Ascending aorta (tissue), 2 donors: ENCODE measurements around the gene SUSD2. TPM values are rescaled to one million over a fixed set of nuclear protein-coding genes. Genes with fewer than 3 reads are reported as not detected.

Experiments used
- DNase-seq, 2 donors: peaks; one replicate each; pipeline ENCODE4 v3.0.0-alpha.2; 2019; ENCODE audit warnings: low spot score in 2 of 2
- H3K27ac ChIP-seq, 2 donors: fragments of 200-600 bp; sonication (generic); one replicate each; pipeline ENCODE4 v1.5.1; 2016 to 2017; ENCODE audit warnings: mild to moderate bottlenecking in 1 of 2
- H3K27me3 ChIP-seq: fragments of 200-600 bp; sonication (generic); one replicate; pipeline ENCODE4 v1.5.1; 2017
- H3K36me3 ChIP-seq, 2 donors: fragments of 200-600 bp; sonication (generic); one replicate each; pipeline ENCODE4 v1.5.1; 2016
- H3K4me1 ChIP-seq, 2 donors: fragments of 200-600 bp; sonication (generic); one replicate each; pipeline ENCODE4 v1.5.1; 2016 to 2017; ENCODE audit warnings: mild to moderate bottlenecking in 1 of 2
- H3K4me3 ChIP-seq, 2 donors: fragments of 200-600 bp; sonication (generic); one replicate each; pipeline ENCODE4 v1.5.1; 2016 to 2017; ENCODE audit warnings: mild to moderate bottlenecking in 1 of 2
- H3K9me3 ChIP-seq, 2 donors: fragments of 200-600 bp; sonication (generic); one replicate each; pipeline ENCODE4 v1.5.1; 2016
- intact Hi-C: fragments of 100-400 bp; cut with DNase I; formaldehyde crosslinking; loops from one replicate; pipeline ENCODE4 v1.15.1; 2023
- total RNA-seq: library from RNA; depleted of rRNA; stranded (reverse); fragments of >200 nt; gene quantifications from one replicate; pipeline ENCODE4 v1.1.0, GENCODE V29; 2016
- TF ChIP-seq, protein P1 (sequence below), 3 experiments: fragments of 200-600 bp in 2 of 3; fragments of 450-650 bp in 1 of 3; sonication (generic) in 2 of 3; IDR thresholded peaks; one replicate each; pipeline ENCODE4 v1.5.1; 2016 to 2019; ENCODE audit warnings: antibody characterized with exemption in 3 of 3, mild to moderate bottlenecking in 1 of 3, moderate library complexity in 1 of 3

SUSD2 gene
- total RNA-seq, 1 donor from 2014 or later: 51.0 TPM

DNA sequence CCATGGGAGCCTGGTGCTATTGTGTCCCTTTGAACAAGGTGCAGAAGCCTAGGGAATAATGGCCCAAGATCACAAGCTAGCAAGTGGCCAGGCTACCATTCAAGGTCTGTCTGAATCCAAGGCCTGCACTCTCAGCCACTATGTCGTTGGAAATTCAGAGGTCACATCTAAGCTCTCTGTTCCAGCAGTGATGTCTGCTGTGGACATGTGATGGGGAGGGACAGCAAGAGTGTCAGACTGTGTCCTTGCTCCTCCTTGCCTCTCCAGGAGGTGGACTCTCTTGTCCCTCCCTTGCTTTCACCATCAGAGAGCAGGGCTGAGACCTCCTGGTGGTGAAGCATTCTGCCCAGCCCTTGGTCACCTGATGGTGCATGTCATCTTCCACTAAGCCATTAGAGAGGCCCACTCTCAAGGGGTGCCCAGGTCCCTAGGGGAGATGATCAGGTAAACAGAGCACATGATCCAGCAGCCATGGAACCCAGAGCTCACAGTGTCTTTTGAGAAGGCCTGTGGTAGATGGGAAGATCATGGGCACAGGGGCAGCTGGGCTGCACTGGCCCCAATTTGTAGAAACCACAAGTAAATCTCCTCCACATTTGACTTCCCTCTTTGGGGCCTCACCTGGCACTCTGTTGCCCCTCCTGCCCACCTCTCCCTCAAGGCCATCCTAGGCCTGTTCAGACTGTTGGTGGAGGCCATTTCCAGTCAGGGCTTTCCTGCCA, 37.1 kb upstream of the SUSD2 start:
- Histone ChIP-seq H3K9me3 (no peaks in the 10 kb centered on the region), H3K4me1 (peaks cover 39 to 70% of the 10 kb centered on the region in 2 donors), H3K4me3 (no peak overlapping the region), H3K27ac (peak overlapping the region; percentile 81 to 86), H3K27me3 (no peaks in the 10 kb centered on the region), H3K36me3 (no peaks in the 10 kb centered on the region)
- no peak for DNase-seq
- TF ChIP-seq, protein P1, sequence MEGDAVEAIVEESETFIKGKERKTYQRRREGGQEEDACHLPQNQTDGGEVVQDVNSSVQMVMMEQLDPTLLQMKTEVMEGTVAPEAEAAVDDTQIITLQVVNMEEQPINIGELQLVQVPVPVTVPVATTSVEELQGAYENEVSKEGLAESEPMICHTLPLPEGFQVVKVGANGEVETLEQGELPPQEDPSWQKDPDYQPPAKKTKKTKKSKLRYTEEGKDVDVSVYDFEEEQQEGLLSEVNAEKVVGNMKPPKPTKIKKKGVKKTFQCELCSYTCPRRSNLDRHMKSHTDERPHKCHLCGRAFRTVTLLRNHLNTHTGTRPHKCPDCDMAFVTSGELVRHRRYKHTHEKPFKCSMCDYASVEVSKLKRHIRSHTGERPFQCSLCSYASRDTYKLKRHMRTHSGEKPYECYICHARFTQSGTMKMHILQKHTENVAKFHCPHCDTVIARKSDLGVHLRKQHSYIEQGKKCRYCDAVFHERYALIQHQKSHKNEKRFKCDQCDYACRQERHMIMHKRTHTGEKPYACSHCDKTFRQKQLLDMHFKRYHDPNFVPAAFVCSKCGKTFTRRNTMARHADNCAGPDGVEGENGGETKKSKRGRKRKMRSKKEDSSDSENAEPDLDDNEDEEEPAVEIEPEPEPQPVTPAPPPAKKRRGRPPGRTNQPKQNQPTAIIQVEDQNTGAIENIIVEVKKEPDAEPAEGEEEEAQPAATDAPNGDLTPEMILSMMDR (IDR thresholded peaks at IDR 0.05): no peak
- intact Hi-C loops: no loop called here

DNA sequence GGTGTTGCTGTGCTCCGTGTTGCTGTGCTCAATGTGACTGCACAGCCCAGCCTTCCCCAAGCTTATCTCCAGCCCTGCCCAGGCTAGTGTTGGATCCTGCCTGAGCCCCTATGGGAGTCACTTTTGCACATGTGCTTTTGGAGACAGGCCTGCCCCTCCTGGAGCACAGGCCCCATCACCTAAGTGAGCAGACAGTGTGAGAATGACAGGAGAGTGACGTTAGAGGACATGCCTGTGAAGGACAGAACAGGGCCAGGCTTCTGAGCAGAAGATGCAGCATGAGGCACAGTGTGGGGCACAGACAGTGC, 36.6 kb upstream of the SUSD2 start:
- DNase-seq: no peak

DNA sequence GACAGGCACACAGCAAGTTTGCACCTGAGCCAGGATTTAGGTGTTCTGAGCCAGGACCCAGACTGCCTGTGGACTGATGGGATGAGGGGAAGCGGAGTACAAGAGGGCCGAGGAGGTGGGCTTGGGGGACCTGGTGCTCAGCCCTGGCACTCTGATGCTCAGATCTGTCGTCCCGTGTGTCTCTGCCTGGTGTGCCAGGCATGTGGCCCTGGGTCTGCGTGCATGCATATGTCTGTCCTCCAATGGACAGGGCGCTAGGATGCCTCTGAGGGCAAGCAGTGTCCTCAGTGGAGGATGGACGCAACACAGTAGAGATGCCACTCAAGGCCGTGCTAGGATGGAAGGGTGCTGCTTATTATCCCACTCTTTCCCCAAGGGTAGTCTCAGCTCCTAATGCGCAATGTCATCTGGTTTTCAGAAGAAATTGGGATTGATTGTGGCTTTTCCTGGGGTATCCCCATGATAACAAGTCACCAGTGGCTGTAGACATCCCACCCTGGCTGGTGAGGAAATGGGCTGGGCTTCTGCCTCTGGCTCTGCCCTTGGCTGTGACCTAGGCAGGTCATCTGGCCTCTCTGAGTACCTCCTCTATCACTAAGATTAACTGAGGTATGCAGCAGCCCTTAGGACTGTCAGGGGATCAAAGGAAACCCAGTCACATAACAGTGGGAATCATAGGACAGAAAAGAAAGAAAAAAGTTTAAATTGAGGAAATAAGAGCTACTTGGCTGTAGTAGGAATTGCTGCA, 35.7 kb upstream of the SUSD2 start:
- Histone ChIP-seq H3K4me1 (peaks cover 32 to 64% of the 10 kb centered on the region in 2 donors), H3K27ac (peak overlapping the region; percentile 86 to 92), H3K4me3 (no peak overlapping the region), H3K9me3 (no peaks in the 10 kb centered on the region), H3K27me3 (no peaks in the 10 kb centered on the region), H3K36me3 (no peaks in the 10 kb centered on the region)
- intact Hi-C loops: loop anchor here (2.0 kb wide), 1 partner anchor 39 kb away; no protein-coding TSS in a partner anchor
- TF ChIP-seq, protein P1 (IDR thresholded peaks at IDR 0.05): no peak
- no peak for DNase-seq

More for the DNA sequence above, 36.6 kb upstream of the SUSD2 start:
- H3K36me3 ChIP-seq: no peaks in the 10 kb centered on the region
- peak overlapping the region; percentile 86 to 92 for H3K27ac ChIP-seq
- intact Hi-C loops: no loop called here
- H3K9me3 ChIP-seq: no peaks in the 10 kb centered on the region
- TF ChIP-seq, protein P1 (IDR thresholded peaks at IDR 0.05): no peak
- no peak overlapping the region for H3K4me3 ChIP-seq
- H3K27me3 ChIP-seq: no peaks in the 10 kb centered on the region
- H3K4me1 ChIP-seq: peaks cover 39 to 70% of the 10 kb centered on the region in 2 donors

DNA sequence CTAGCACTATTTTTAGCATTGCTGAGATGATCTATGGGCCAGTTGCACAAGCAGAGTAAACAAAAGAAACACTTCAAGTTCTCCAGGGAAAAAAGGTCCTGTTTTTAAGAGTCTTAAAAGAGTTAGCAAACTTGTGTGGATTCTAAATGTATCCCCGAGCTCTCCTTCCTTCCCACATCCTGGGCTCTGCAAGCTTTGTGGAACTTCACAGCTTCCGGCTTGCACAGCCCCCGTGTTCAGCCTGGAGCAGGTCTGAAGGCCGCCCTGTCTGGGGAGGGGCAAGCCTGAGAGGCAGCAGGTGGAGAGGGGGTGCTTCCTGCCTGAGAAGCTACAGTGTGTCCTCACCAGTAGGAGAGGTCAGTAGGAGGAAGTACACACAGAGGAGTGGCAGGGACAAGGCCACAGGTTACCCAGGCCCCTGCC, 35.1 kb upstream of the SUSD2 start:
- Histone ChIP-seq H3K27me3 (no peaks in the 10 kb centered on the region), H3K36me3 (no peaks in the 10 kb centered on the region), H3K4me3 (peak overlapping the region; percentile 10 to 18), H3K27ac (peak overlapping the region; percentile 86 to 92), H3K4me1 (peaks cover 26 to 58% of the 10 kb centered on the region in 2 donors), H3K9me3 (no peaks in the 10 kb centered on the region)
- intact Hi-C loops: loop anchor here (2.0 kb wide), 1 partner anchor 39 kb away; no protein-coding TSS in a partner anchor
- no peak for DNase-seq
- TF ChIP-seq, protein P1 (IDR thresholded peaks at IDR 0.05): no peak

DNA sequence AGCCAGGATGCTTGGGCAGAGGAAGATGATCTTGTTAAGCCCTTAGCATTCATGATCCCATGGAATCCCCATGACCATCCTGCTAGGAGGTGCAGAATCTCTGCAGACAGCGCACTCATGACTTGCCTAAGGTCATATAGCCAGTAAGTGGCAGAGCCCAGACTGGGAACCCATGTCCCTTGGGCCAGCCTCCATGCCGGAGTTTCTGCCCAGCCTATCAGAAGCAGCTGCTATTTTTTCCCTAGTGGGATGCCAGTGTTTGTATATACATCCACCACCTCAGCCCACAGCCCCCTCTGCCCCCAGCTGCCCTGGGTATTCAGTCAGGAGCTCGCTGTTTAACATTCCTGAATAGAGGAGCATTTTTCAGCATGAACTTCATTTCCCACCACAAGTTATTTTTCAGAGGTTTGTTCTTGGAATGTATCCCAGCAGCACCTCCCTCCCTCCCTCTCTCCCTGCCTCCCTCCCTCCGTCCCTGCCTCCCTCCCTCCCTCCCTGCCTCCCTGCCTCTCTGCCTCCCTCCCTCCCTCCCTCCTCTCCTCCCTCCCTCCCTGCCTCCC, 34.4 kb upstream of the SUSD2 start:
- Histone ChIP-seq H3K4me1 (peaks cover 26 to 52% of the 10 kb centered on the region in 2 donors), H3K27me3 (no peaks in the 10 kb centered on the region), H3K9me3 (no peaks in the 10 kb centered on the region), H3K4me3 (peak overlapping the region; percentile 10 to 18), H3K36me3 (no peaks in the 10 kb centered on the region), H3K27ac (peak overlapping the region; percentile 86 to 92)
- peak in 1 of 2 donors; percentile 78 for DNase-seq
- TF ChIP-seq, protein P1 (IDR thresholded peaks at IDR 0.05): no peak
- intact Hi-C loops: loop anchor here (1.0 to 2.0 kb wide), 2 partner anchors 11 to 40 kb away; no protein-coding TSS in a partner anchor
